ENCODE data around the gene PRDM2.

GRCh38 chr1:13733711-13734110 lies 33.7 kb downstream of the PRDM2 start:
- TF ChIP-seq EZH2 (IDR thresholded peaks at IDR 0.05; ENCODE audit: borderline replicate concordance, low read depth, low read length, poor library complexity, severe bottlenecking) (no peak), CTCF (conservative IDR thresholded peaks at IDR 0.05; ENCODE audit: low read depth, low read length) (no peak)
